Endodermal cell (in vitro differentiated cells): ENCODE results near the gene TCF12. TPM values are rescaled to one million over a fixed set of nuclear protein-coding genes. Genes with fewer than 3 reads are reported as not detected.
A peak's percentile ranks its signal among the peaks of the same experiment; 100 is the strongest.

ENCODE experiments used
- DNase-seq: peaks from one replicate; pipeline ENCODE4 v3.0.0-alpha.2; 2017
- H3K27ac ChIP-seq: 2 replicates; pipeline ENCODE4 v1.5.1; 2013; ENCODE audit warnings: mild to moderate bottlenecking, low read depth, low read length, moderate library complexity
- H3K27me3 ChIP-seq: 2 replicates; pipeline ENCODE4 v1.6.1; 2013; ENCODE audit warnings: mild to moderate bottlenecking, low read length, moderate library complexity; ENCODE audit not compliant: insufficient read depth, control insufficient read depth, poor library complexity, severe bottlenecking
- H3K36me3 ChIP-seq: 2 replicates; pipeline ENCODE4 v1.7.0; 2013; ENCODE audit warnings: mild to moderate bottlenecking, low read length, moderate library complexity; ENCODE audit not compliant: control insufficient read depth, insufficient read depth
- H3K4me1 ChIP-seq: one replicate; pipeline ENCODE4 v1.7.0; 2013; ENCODE audit warnings: low read length; ENCODE audit not compliant: control insufficient read depth, insufficient read depth
- H3K4me3 ChIP-seq: 2 replicates; pipeline ENCODE4 v1.5.1; 2013; ENCODE audit warnings: mild to moderate bottlenecking, low read length, moderate library complexity
- H3K9ac ChIP-seq: 2 replicates; pipeline ENCODE4 v1.6.1; 2013; ENCODE audit warnings: mild to moderate bottlenecking, low read length, moderate library complexity; ENCODE audit not compliant: poor library complexity, severe bottlenecking; ENCODE audit errors: extremely low read depth
- H3K9me3 ChIP-seq: 2 replicates; pipeline ENCODE4 v1.6.1; 2013; ENCODE audit warnings: mild to moderate bottlenecking, low read length, moderate library complexity; ENCODE audit not compliant: control insufficient read depth
- H3K27ac Mint-ChIP-seq: 2 replicates; pipeline ENCODE4 v1.8.0; 2020; ENCODE audit warnings: mixed read lengths
- H3K27me3 Mint-ChIP-seq: 2 replicates; pipeline ENCODE4 v1.8.0; 2021; ENCODE audit warnings: mild to moderate bottlenecking, mixed read lengths; ENCODE audit not compliant: insufficient read depth
- H3K36me3 Mint-ChIP-seq: 2 replicates; pipeline ENCODE4 v1.8.0; 2020; ENCODE audit warnings: low read depth, mixed read lengths
- H3K4me1 Mint-ChIP-seq: 2 replicates; pipeline ENCODE4 v1.8.0; 2020; ENCODE audit warnings: mixed read lengths
- H3K4me3 Mint-ChIP-seq: 2 replicates; pipeline ENCODE4 v1.8.0; 2020; ENCODE audit warnings: mild to moderate bottlenecking, moderate library complexity, mixed read lengths
- H3K9me3 Mint-ChIP-seq: 2 replicates; pipeline ENCODE4 v1.8.0; 2020; ENCODE audit warnings: mild to moderate bottlenecking, mixed read lengths
- WGBS, 2 experiments: methylation state at CpG; one replicate each; pipeline versions ENCODE4 v1.1.5 to v1.1.7; 2013; ENCODE audit warnings: missing lambda C conversion rate in 2 of 2, mixed read lengths in 1 of 2; ENCODE audit not compliant: insufficient coverage in 1 of 2, insufficient read length in 1 of 2; 5-methylcytosine and 5-hydroxymethylcytosine counted together
- total RNA-seq, 2 donors: library from RNA; stranded (reverse); fragmentation: NEBNext Ultra II Directional in 1 of 2; extraction: Animal tissue kit (Norgen Biotek cat#: 25700) in 1 of 2; gene quantifications; 2 replicates in 1 of 2; 3 replicates in 1 of 2; pipeline ENCODE4 v1.2.1, GENCODE V29; 2021
- TF ChIP-seq, protein P1 (sequence below): fragments of 200-600 bp; sonication (generic); conservative IDR thresholded peaks from 2 replicates; pipeline ENCODE4 v1.5.0; 2021; ENCODE audit warnings: antibody characterized with exemption, mild to moderate bottlenecking

Gene TCF12
- total RNA-seq, 2 donors from 2014 or later = 103 to 121 TPM

DNA sequence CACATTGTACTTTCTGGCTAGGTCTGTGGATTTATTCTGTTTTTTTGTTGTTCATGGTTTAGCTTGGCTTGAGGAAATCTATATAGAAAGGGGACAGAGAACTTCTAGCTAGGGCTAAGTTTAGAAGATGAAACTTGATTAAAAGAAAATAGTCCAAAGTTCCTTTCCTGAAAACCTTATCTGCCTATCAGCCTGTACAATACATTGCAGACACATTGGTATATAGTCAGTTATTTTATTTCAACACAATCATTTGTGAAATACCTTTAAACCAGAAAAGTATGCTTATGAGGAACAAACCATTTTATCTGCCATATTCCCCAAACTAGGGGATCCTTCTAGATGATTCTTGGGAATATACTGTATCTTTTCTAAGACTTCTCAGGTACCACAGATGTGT, 310.6 kb downstream of the TCF12 start:
- Histone ChIP-seq H3K27me3 (no peaks in the 10 kb centered on the region), H3K36me3 (peaks cover 24% of the 10 kb centered on the region), H3K27ac (no peak overlapping the region), H3K9ac (no peak overlapping the region), H3K4me3 (no peak overlapping the region), H3K9me3 (no peaks in the 10 kb centered on the region), H3K4me1 (no peaks in the 10 kb centered on the region)
- Mint-ChIP-seq H3K4me3 (no peak overlapping the region), H3K9me3 (no peaks in the 10 kb centered on the region), H3K27me3 (no peaks in the 10 kb centered on the region), H3K4me1 (no peaks in the 10 kb centered on the region), H3K36me3 (peaks cover 10% of the 10 kb centered on the region), H3K27ac (peak overlapping the region; percentile 36)
- DNase-seq = no peak
- TF ChIP-seq, protein P1, sequence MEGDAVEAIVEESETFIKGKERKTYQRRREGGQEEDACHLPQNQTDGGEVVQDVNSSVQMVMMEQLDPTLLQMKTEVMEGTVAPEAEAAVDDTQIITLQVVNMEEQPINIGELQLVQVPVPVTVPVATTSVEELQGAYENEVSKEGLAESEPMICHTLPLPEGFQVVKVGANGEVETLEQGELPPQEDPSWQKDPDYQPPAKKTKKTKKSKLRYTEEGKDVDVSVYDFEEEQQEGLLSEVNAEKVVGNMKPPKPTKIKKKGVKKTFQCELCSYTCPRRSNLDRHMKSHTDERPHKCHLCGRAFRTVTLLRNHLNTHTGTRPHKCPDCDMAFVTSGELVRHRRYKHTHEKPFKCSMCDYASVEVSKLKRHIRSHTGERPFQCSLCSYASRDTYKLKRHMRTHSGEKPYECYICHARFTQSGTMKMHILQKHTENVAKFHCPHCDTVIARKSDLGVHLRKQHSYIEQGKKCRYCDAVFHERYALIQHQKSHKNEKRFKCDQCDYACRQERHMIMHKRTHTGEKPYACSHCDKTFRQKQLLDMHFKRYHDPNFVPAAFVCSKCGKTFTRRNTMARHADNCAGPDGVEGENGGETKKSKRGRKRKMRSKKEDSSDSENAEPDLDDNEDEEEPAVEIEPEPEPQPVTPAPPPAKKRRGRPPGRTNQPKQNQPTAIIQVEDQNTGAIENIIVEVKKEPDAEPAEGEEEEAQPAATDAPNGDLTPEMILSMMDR = no peak

DNA sequence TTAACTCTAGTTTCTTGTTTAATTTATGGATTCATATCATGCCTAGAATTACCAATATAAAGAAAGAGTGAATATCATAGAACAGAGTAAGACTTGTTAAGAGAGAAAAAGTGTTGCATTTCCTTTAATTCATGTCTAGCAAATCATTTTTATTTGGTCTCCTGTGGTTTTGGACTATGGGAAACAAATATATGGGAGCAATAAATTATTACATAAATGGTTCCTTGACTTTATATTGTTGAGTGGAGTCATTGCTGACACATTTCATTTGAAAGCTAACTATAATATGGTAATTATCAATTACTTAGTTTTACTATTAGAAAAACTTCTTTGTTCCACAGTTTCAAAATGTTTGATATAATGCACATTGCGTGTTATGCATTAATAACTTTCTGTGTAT, 313.1 kb downstream of the TCF12 start:
- H3K27ac ChIP-seq = no peak overlapping the region
- no peaks in the 10 kb centered on the region for H3K4me1 ChIP-seq
- no peak overlapping the region for H3K4me3 ChIP-seq
- Mint-ChIP-seq H3K4me1 (peaks cover 3% of the 10 kb centered on the region), H3K27ac (no peak overlapping the region), H3K36me3 (peaks cover 29% of the 10 kb centered on the region), H3K27me3 (no peaks in the 10 kb centered on the region), H3K9me3 (no peaks in the 10 kb centered on the region), H3K4me3 (no peak overlapping the region)
- H3K36me3 ChIP-seq = peaks cover 49% of the 10 kb centered on the region
- H3K9me3 ChIP-seq = no peaks in the 10 kb centered on the region
- WGBS, 2 experiments = no CpG with 5 or more reads among the region's 1 CpG
- TF ChIP-seq, protein P1 = no peak
- no peak for DNase-seq
- H3K9ac ChIP-seq = no peak overlapping the region
- H3K27me3 ChIP-seq = no peaks in the 10 kb centered on the region

GRCh38 chr15:57234156-57234555, 315.7 kb downstream of the TCF12 start:
- H3K9me3 Mint-ChIP-seq = no peaks in the 10 kb centered on the region
- Histone ChIP-seq H3K27me3 (no peaks in the 10 kb centered on the region), H3K4me3 (no peak overlapping the region), H3K36me3 (peaks cover 62% of the 10 kb centered on the region), H3K27ac (peak overlapping the region; percentile 9), H3K4me1 (no peaks in the 10 kb centered on the region), H3K9ac (no peak overlapping the region), H3K9me3 (no peaks in the 10 kb centered on the region)
- DNase-seq = no peak
- 90 to 100% methylated on average over 1 to 2 of the region's 2 CpGs for WGBS, 2 experiments
- TF ChIP-seq, protein P1 = no peak
- H3K36me3 Mint-ChIP-seq = peaks cover 29% of the 10 kb centered on the region
- H3K27me3 Mint-ChIP-seq = no peaks in the 10 kb centered on the region
- no peak overlapping the region for H3K4me3 Mint-ChIP-seq
- no peak overlapping the region for H3K27ac Mint-ChIP-seq
- peaks cover 13% of the 10 kb centered on the region for H3K4me1 Mint-ChIP-seq
